Neural progenitor cell (in vitro differentiated cells): ENCODE measurements around the gene GAS6. TPM values are rescaled to one million over a fixed set of nuclear protein-coding genes. Genes with fewer than 3 reads are reported as not detected.
A peak's percentile ranks its signal among the peaks of the same experiment; 100 is the strongest.

Experiments used
- DNase-seq: peaks from one replicate; pipeline ENCODE4 v3.0.0-alpha.2; 2016; ENCODE audit warnings: low spot score
- H2AFZ ChIP-seq: fragments of 200-600 bp; sonication (generic); replicated peaks from 2 replicates; pipeline ENCODE4 v1.6.1; 2016; ENCODE audit warnings: antibody characterized with exemption
- H3F3A ChIP-seq: fragments of 200-600 bp; sonication (generic); 2 replicates; pipeline ENCODE4 v1.6.1; 2016; ENCODE audit warnings: antibody characterized with exemption, low read depth
- H3K27ac ChIP-seq: fragments of 200-600 bp; sonication (generic); 2 replicates; pipeline ENCODE4 v1.5.1; 2016; ENCODE audit warnings: mild to moderate bottlenecking
- H3K27me3 ChIP-seq: fragments of 200-600 bp; sonication (generic); 2 replicates; pipeline ENCODE4 v1.6.1; 2016; ENCODE audit warnings: mild to moderate bottlenecking, moderate library complexity
- H3K36me3 ChIP-seq: fragments of 200-600 bp; sonication (generic); 2 replicates; pipeline ENCODE4 v1.5.1; 2016
- H3K4me1 ChIP-seq: fragments of 200-600 bp; sonication (generic); 2 replicates; pipeline ENCODE4 v1.6.1; 2016; ENCODE audit warnings: mixed run types
- H3K4me2 ChIP-seq: fragments of 200-600 bp; sonication (generic); 2 replicates; pipeline ENCODE4 v1.6.1; 2016
- H3K4me3 ChIP-seq: fragments of 200-600 bp; sonication (generic); 2 replicates; pipeline ENCODE4 v1.5.1; 2016
- H3K79me2 ChIP-seq: fragments of 200-600 bp; sonication (generic); 2 replicates; pipeline ENCODE4 v1.6.1; 2016; ENCODE audit warnings: low read depth
- H3K9ac ChIP-seq: fragments of 200-600 bp; sonication (generic); 2 replicates; pipeline ENCODE4 v1.6.1; 2016
- H3K9me3 ChIP-seq: fragments of 200-600 bp; sonication (generic); 2 replicates; pipeline ENCODE4 v1.5.1; 2016; ENCODE audit warnings: low read depth
- H4K20me1 ChIP-seq: fragments of 200-600 bp; sonication (generic); 2 replicates; pipeline ENCODE4 v1.6.1; 2016; ENCODE audit warnings: low read depth
- H3K27ac Mint-ChIP-seq: 3 replicates; pipeline ENCODE4 v1.8.0; 2021; ENCODE audit warnings: mixed read lengths
- H3K27me3 Mint-ChIP-seq: 2 replicates; pipeline ENCODE4 v1.8.0; 2022; ENCODE audit warnings: low read depth, mild to moderate bottlenecking, inconsistent platforms, moderate library complexity, mixed read lengths; ENCODE audit not compliant: insufficient read depth
- H3K36me3 Mint-ChIP-seq: 3 replicates; pipeline ENCODE4 v1.8.0; 2021; ENCODE audit warnings: mixed read lengths
- H3K4me1 Mint-ChIP-seq: 3 replicates; pipeline ENCODE4 v1.8.0; 2021; ENCODE audit warnings: mixed read lengths
- H3K4me3 Mint-ChIP-seq: 3 replicates; pipeline ENCODE4 v1.8.0; 2021; ENCODE audit warnings: mild to moderate bottlenecking, moderate library complexity, mixed read lengths
- H3K9me3 Mint-ChIP-seq: 3 replicates; pipeline ENCODE4 v1.8.0; 2020; ENCODE audit warnings: mixed read lengths
- CTCF ChIP-seq: fragments of 200-600 bp; sonication (generic); IDR thresholded peaks from 2 replicates; pipeline ENCODE4 v1.5.1; 2017; ENCODE audit warnings: antibody characterized with exemption, mild to moderate bottlenecking
- EZH2 ChIP-seq: fragments of 200-600 bp; sonication (generic); IDR thresholded peaks from 2 replicates; pipeline ENCODE4 v1.6.1; 2017; ENCODE audit warnings: antibody characterized with exemption, mild to moderate bottlenecking, moderate library complexity
- EZH2phosphoT487 ChIP-seq: fragments of 200-600 bp; sonication (generic); IDR thresholded peaks from 2 replicates; pipeline ENCODE4 v1.6.1; 2017; ENCODE audit warnings: antibody characterized with exemption
- total RNA-seq: library from RNA; depleted of rRNA; stranded (reverse); fragments of >200 nt; gene quantifications from 2 replicates; pipeline ENCODE4 v1.2.3, GENCODE V29; 2015; ENCODE audit warnings: low replicate concordance

The GAS6 gene
- total RNA-seq, 1 donor from 2014 or later = 12.8 TPM

- Histone ChIP-seq H3F3A (peaks cover 9% of the 10 kb centered on the region), H3K4me1 (peaks cover 18% of the 10 kb centered on the region), H3K9me3 (no peaks in the 10 kb centered on the region), H3K79me2 (no peaks in the 10 kb centered on the region), H3K4me3 (no peak overlapping the region), H3K36me3 (no peaks in the 10 kb centered on the region), H3K4me2 (no peak overlapping the region), H3K27me3 (no peaks in the 10 kb centered on the region), H3K9ac (no peak overlapping the region), H4K20me1 (no peaks in the 10 kb centered on the region), H3K27ac (no peak overlapping the region), H2AFZ (no peak overlapping the region)
- Mint-ChIP-seq H3K4me3 (no peak overlapping the region), H3K9me3 (peaks cover 11% of the 10 kb centered on the region), H3K36me3 (peaks cover 3% of the 10 kb centered on the region), H3K27ac (peak overlapping the region; percentile 81), H3K27me3 (peaks cover 15% of the 10 kb centered on the region), H3K4me1 (peaks cover 59% of the 10 kb centered on the region)
- TF ChIP-seq CTCF (no peak), EZH2phosphoT487 (no peak), EZH2 (no peak)
- no peak for DNase-seq
These were observed 13.5 kb upstream of the GAS6 start for GRCh38 chr13:113877149-113877990.

- peaks cover 51% of the 10 kb centered on the region for H3K4me1 Mint-ChIP-seq
- H3K27me3 Mint-ChIP-seq = peaks cover 15% of the 10 kb centered on the region
These were observed 12.7 kb upstream of the GAS6 start for GRCh38 chr13:113876346-113877148.

GRCh38 chr13:113875837-113876281, 12.0 kb upstream of the GAS6 start:
- Histone ChIP-seq H3K36me3 (no peaks in the 10 kb centered on the region), H3K9ac (no peak overlapping the region), H3K27ac (no peak overlapping the region), H3F3A (peaks cover 9% of the 10 kb centered on the region), H3K4me3 (no peak overlapping the region), H3K9me3 (no peaks in the 10 kb centered on the region), H3K4me1 (peaks cover 18% of the 10 kb centered on the region), H3K4me2 (no peak overlapping the region), H4K20me1 (no peaks in the 10 kb centered on the region), H3K79me2 (no peaks in the 10 kb centered on the region), H2AFZ (no peak overlapping the region), H3K27me3 (no peaks in the 10 kb centered on the region)
- Mint-ChIP-seq H3K4me1 (peaks cover 44% of the 10 kb centered on the region), H3K27me3 (peaks cover 12% of the 10 kb centered on the region), H3K4me3 (no peak overlapping the region), H3K27ac (peak overlapping the region; percentile 82), H3K9me3 (peaks cover 18% of the 10 kb centered on the region), H3K36me3 (peaks cover 3% of the 10 kb centered on the region)
- DNase-seq = no peak
- TF ChIP-seq EZH2 = no peak
- TF ChIP-seq EZH2phosphoT487 = no peak
- no peak for TF ChIP-seq CTCF

More at GRCh38 chr13:113876346-113877148, 12.7 kb upstream of the GAS6 start:
- no peak overlapping the region for H3K9ac ChIP-seq
- Mint-ChIP-seq H3K36me3 (peaks cover 3% of the 10 kb centered on the region), H3K27ac (peak overlapping the region; percentile 50), H3K4me3 (no peak overlapping the region), H3K9me3 (peaks cover 16% of the 10 kb centered on the region)
- DNase-seq = no peak
- no peak overlapping the region for H2AFZ ChIP-seq
- TF ChIP-seq CTCF = no peak
- TF ChIP-seq EZH2phosphoT487 = no peak
- no peak for TF ChIP-seq EZH2
- H3K9me3 ChIP-seq = no peaks in the 10 kb centered on the region
- H3K79me2 ChIP-seq = no peaks in the 10 kb centered on the region
- no peak overlapping the region for H3K4me3 ChIP-seq
- H3K36me3 ChIP-seq = no peaks in the 10 kb centered on the region
- H4K20me1 ChIP-seq = no peaks in the 10 kb centered on the region
- no peaks in the 10 kb centered on the region for H3K27me3 ChIP-seq
- H3K4me2 ChIP-seq = no peak overlapping the region
- H3K4me1 ChIP-seq = peaks cover 18% of the 10 kb centered on the region
- H3F3A ChIP-seq = peaks cover 9% of the 10 kb centered on the region
- no peak overlapping the region for H3K27ac ChIP-seq
